A549 (cell line): Measurements from ENCODE around the gene MRPS35.

ENCODE experiments used
- SMC3 ChIP-seq: fragments of >200 bp; sonication (Bioruptor Twin); formaldehyde crosslinking; IDR thresholded peaks from 3 replicates; pipeline ENCODE4 v1.6.1; 2018; ENCODE audit warnings: inconsistent platforms
- USF2 ChIP-seq: fragments of 450-650 bp; IDR thresholded peaks from 2 replicates; pipeline ENCODE4 v1.6.1; 2014; ENCODE audit warnings: antibody characterized with exemption

GRCh38 chr12:27805238-27805637, 94.6 kb downstream of the MRPS35 start:
- TF ChIP-seq USF2 (no peak), SMC3 (no peak)
